GM18499 (cell line): Measurements from ENCODE around the gene CCDC106.

Source experiments
- ATAC-seq: cut with Tn5 transposase; IDR thresholded peaks from one replicate; pipeline ENCODE4 v1.9.1; 2021; ENCODE audit warnings: moderate number of reproducible peaks; ENCODE audit not compliant: insufficient read depth, unreplicated experiment

CCDC106 gene

GRCh38 chr19:55635334-55635717 lies 12.7 kb upstream of the CCDC106 start:
- ATAC-seq: no peak

GRCh38 chr19:55635856-55636440 lies 12.1 kb upstream of the CCDC106 start:
- no peak for ATAC-seq

- no peak for ATAC-seq
Measured at GRCh38 chr19:55636723-55637122, 11.3 kb upstream of the CCDC106 start.

GRCh38 chr19:55637534-55637933 lies 10.5 kb upstream of the CCDC106 start:
- ATAC-seq: no peak

- ATAC-seq: no peak
Measured at GRCh38 chr19:55638864-55639359, 9.1 kb upstream of the CCDC106 start.

GRCh38 chr19:55640043-55640576 lies 7.9 kb upstream of the CCDC106 start:
- ATAC-seq: no peak

- ATAC-seq: no peak
Measured at GRCh38 chr19:55640577-55641425, 7.2 kb upstream of the CCDC106 start, which contains the start of gene ZNF580. TSS of gene ZNF580 (plus strand) at chr19:55641002. CDS start at chr19:55642509, 1,507 bp downstream.

GRCh38 chr19:55641426-55642152 lies 6.4 kb upstream of the CCDC106 start:
- no peak for ATAC-seq

GRCh38 chr19:55642153-55643002 lies 5.6 kb upstream of the CCDC106 start:
- ATAC-seq: no peak

GRCh38 chr19:55643003-55643886 lies 4.8 kb upstream of the CCDC106 start, which contains the start of gene ZNF581:
TSS of gene ZNF581 (plus strand) at chr19:55643649. CDS start at chr19:55644572, 923 bp downstream.
- no peak for ATAC-seq

- ATAC-seq: no peak
Measured at GRCh38 chr19:55643887-55644176, 4.2 kb upstream of the CCDC106 start.

- no peak for ATAC-seq
Measured at GRCh38 chr19:55644191-55644833, 3.7 kb upstream of the CCDC106 start.

GRCh38 chr19:55644842-55645511 lies 3.0 kb upstream of the CCDC106 start:
- no peak for ATAC-seq

GRCh38 chr19:55645512-55645881 lies 2.5 kb upstream of the CCDC106 start:
- ATAC-seq: no peak

GRCh38 chr19:55646889-55647731 lies 902 bp upstream of the CCDC106 start:
- no peak for ATAC-seq

- no peak for ATAC-seq
Measured at GRCh38 chr19:55648585-55649267, 714 bp downstream of the CCDC106 start.
